ENCODE measurements around the gene FBXL2.

DNA sequence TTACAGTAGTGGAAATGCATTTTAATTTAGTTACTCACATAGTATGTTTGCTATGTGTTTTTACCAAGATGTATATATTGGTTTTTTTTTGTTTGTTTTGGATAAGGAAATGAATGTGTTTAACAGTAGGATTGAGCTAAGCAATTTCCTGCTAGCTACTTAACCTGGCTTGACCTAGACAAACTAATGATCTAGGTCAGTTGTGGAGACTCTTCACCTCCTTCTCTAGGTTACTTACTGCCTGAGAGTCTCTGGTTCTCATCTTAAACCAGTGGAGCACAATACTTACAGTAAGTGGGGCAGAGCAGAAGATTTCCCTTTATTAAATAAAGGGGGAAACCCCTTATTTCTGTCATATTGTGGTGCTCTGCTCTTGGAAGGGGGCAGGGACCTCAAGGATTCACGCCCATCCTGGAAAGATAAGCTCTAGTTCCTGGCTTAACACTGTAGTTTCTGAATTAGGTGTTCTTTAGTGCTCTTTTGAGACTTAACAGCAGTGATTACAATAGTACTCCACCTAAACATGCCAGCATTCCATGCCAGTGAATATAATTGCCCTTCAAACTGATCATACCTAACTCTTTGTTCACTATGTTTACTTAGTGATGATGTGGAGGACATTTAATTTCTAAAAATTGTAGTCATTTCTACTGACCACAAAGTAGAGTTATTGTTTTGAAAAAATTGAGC lies 83.0 kb downstream of the FBXL2 start:
- TF ChIP-seq TCF4 (CRISPR knock-in tag; IDR thresholded peaks at IDR 0.05; ENCODE audit: borderline replicate concordance) (no peak), CSDC2 (CRISPR knock-in tag; IDR thresholded peaks at IDR 0.05) (no peak), TOX (CRISPR knock-in tag; IDR thresholded peaks at IDR 0.05; ENCODE audit: borderline replicate concordance) (no peak), ZFP30 (CRISPR knock-in tag; IDR thresholded peaks at IDR 0.05) (no peak), PPARA (CRISPR knock-in tag; IDR thresholded peaks at IDR 0.05; ENCODE audit: borderline replicate concordance) (no peak), RARB (CRISPR knock-in tag; IDR thresholded peaks at IDR 0.05) (no peak), ZFP3 (CRISPR knock-in tag; IDR thresholded peaks at IDR 0.05) (no peak), GLIS3 (CRISPR knock-in tag; IDR thresholded peaks at IDR 0.05) (no peak), ZC3H10 (CRISPR knock-in tag; IDR thresholded peaks at IDR 0.05) (no peak)
- TF ChIP-seq, protein P1, sequence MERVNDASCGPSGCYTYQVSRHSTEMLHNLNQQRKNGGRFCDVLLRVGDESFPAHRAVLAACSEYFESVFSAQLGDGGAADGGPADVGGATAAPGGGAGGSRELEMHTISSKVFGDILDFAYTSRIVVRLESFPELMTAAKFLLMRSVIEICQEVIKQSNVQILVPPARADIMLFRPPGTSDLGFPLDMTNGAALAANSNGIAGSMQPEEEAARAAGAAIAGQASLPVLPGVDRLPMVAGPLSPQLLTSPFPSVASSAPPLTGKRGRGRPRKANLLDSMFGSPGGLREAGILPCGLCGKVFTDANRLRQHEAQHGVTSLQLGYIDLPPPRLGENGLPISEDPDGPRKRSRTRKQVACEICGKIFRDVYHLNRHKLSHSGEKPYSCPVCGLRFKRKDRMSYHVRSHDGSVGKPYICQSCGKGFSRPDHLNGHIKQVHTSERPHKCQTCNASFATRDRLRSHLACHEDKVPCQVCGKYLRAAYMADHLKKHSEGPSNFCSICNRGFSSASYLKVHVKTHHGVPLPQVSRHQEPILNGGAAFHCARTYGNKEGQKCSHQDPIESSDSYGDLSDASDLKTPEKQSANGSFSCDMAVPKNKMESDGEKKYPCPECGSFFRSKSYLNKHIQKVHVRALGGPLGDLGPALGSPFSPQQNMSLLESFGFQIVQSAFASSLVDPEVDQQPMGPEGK (CRISPR knock-in tag; IDR thresholded peaks at IDR 0.05; ENCODE audit: borderline replicate concordance) = no peak
- TF ChIP-seq, protein P2, sequence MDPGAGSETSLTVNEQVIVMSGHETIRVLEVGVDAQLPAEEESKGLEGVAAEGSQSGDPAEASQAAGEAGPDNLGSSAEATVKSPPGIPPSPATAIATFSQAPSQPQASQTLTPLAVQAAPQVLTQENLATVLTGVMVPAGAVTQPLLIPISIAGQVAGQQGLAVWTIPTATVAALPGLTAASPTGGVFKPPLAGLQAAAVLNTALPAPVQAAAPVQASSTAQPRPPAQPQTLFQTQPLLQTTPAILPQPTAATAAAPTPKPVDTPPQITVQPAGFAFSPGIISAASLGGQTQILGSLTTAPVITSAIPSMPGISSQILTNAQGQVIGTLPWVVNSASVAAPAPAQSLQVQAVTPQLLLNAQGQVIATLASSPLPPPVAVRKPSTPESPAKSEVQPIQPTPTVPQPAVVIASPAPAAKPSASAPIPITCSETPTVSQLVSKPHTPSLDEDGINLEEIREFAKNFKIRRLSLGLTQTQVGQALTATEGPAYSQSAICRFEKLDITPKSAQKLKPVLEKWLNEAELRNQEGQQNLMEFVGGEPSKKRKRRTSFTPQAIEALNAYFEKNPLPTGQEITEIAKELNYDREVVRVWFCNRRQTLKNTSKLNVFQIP (CRISPR knock-in tag; IDR thresholded peaks at IDR 0.05; ENCODE audit: borderline replicate concordance, low read depth) = no peak
- TF ChIP-seq, protein P3, sequence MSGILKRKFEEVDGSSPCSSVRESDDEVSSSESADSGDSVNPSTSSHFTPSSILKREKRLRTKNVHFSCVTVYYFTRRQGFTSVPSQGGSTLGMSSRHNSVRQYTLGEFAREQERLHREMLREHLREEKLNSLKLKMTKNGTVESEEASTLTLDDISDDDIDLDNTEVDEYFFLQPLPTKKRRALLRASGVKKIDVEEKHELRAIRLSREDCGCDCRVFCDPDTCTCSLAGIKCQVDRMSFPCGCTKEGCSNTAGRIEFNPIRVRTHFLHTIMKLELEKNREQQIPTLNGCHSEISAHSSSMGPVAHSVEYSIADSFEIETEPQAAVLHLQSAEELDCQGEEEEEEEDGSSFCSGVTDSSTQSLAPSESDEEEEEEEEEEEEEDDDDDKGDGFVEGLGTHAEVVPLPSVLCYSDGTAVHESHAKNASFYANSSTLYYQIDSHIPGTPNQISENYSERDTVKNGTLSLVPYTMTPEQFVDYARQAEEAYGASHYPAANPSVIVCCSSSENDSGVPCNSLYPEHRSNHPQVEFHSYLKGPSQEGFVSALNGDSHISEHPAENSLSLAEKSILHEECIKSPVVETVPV (CRISPR knock-in tag; IDR thresholded peaks at IDR 0.05) = no peak
- TF ChIP-seq, protein P4, sequence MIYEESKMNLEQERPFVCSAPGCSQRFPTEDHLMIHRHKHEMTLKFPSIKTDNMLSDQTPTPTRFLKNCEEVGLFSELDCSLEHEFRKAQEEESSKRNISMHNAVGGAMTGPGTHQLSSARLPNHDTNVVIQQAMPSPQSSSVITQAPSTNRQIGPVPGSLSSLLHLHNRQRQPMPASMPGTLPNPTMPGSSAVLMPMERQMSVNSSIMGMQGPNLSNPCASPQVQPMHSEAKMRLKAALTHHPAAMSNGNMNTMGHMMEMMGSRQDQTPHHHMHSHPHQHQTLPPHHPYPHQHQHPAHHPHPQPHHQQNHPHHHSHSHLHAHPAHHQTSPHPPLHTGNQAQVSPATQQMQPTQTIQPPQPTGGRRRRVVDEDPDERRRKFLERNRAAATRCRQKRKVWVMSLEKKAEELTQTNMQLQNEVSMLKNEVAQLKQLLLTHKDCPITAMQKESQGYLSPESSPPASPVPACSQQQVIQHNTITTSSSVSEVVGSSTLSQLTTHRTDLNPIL (CRISPR knock-in tag; IDR thresholded peaks at IDR 0.05; ENCODE audit: low read depth) = no peak
